Right forelimb (tissue), 1 donor: ENCODE measurements around the gene PLD4.
"Not testable (repeated sequence)": the region's sequence is repeated elsewhere in the genome, so short reads cannot be mapped to it uniquely, and the experiment has no call there.

Experiments used
- DNase-seq: peaks from one replicate; pipeline ENCODE4 v3.0.0-alpha.2; 2018

Gene PLD4, protein sequence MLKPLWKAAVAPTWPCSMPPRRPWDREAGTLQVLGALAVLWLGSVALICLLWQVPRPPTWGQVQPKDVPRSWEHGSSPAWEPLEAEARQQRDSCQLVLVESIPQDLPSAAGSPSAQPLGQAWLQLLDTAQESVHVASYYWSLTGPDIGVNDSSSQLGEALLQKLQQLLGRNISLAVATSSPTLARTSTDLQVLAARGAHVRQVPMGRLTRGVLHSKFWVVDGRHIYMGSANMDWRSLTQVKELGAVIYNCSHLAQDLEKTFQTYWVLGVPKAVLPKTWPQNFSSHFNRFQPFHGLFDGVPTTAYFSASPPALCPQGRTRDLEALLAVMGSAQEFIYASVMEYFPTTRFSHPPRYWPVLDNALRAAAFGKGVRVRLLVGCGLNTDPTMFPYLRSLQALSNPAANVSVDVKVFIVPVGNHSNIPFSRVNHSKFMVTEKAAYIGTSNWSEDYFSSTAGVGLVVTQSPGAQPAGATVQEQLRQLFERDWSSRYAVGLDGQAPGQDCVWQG

DNA sequence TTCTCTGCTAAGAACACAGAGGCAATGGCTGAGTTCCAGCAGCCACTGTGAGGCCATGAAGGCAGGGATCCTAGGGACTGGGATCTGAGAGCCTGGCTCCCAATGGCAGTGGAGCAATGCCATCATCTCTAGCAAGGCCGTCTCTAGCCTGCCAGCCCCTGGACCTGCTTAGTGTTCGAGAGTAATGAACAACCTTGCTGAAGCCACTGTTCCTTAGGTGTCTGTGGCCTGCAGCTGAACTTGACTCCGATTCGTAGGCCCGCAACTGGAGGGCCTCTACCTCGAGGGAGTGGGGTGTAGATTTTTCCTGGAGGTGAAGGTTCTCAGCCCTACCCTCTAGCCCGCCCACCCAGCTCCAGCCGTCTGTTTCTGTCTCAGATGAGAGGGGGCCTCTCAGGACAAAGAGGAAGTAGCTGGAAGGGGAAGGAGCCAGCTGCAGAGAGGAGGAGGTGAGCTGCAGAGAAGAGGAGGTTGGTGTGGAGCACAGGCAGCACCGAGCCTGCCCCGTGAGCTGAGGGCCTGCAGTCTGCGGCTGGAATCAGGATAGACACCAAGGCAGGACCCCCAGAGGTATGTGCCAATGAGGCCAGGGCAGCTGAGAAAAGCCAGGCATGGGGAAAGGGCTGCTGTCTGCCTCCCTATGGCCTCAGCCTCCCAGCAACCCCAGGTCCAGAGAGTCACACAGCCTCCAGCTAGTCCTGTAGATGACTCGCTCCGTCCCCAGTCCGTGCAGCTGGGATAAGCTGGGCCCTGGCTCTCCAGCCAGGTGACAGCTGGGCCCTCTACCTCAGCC is at the start of gene PLD4:
TSS of gene PLD4 (plus strand) at position 459 of the 793 bp plus-strand sequence. CDS start 2,262 bp downstream, outside the sequence.
- DNase-seq = no peak

DNA sequence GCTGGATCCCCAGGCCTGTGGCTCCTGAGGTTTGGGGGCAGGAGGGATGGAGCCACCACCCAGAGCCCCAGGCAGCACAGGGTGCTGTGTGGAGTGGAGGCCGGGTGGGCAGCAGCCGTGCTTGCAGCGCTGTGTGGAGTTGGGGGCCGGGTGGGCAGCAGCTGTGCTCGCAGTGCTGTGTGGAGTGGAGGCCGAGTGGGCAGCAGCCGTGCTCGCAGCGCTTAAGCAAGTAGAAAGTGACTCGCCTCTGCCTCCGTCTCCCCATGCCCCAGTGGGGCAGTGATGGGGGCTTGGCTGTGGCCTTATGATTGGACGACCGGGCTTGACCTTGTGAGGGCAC is 49.3 kb upstream of the PLD4 start:
- DNase-seq = no peak

DNA sequence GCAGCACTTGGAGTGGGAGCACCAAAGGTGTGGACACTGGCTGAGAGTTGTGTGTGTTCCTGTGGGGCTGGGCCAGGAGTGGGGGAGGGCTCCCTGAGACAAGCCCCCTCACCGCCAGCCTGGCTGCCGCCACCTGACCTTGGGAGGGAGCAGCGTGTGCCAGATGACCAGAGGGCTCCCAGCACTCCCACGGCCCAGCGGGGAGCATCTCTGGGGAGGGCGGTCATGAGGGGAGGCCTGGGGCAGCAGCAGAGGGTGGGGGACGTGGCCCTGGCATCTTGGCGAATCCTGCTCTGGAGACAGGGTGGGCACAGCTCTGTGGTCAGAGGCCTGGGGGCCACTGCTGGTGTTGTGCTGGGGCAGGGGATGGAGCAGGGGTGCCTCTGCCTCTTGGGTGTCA is 48.9 kb upstream of the PLD4 start:
- no peak for DNase-seq

DNA sequence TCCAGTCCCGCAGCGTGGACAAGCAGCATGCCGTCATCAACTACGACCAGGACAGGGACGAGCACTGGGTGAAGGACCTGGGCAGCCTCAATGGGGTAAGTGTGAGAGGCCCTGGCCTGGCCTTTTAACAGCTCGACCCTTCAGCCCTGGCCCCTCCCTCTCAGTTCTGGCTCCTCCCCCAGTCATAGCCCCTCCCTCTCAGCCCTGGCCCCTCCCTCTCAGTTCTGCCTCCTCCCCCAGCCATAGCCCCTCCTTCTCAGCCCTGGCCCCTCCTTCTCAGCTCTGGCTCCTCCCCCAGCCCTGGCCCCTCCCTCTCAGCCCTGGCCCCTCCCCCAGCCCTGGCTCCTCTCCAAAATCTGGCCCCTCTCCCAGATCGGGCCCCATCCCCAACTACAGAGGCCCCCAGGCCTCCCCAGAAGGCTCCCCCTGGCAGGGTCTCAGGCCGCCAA is 48.4 kb upstream of the PLD4 start:
- no peak for DNase-seq

DNA sequence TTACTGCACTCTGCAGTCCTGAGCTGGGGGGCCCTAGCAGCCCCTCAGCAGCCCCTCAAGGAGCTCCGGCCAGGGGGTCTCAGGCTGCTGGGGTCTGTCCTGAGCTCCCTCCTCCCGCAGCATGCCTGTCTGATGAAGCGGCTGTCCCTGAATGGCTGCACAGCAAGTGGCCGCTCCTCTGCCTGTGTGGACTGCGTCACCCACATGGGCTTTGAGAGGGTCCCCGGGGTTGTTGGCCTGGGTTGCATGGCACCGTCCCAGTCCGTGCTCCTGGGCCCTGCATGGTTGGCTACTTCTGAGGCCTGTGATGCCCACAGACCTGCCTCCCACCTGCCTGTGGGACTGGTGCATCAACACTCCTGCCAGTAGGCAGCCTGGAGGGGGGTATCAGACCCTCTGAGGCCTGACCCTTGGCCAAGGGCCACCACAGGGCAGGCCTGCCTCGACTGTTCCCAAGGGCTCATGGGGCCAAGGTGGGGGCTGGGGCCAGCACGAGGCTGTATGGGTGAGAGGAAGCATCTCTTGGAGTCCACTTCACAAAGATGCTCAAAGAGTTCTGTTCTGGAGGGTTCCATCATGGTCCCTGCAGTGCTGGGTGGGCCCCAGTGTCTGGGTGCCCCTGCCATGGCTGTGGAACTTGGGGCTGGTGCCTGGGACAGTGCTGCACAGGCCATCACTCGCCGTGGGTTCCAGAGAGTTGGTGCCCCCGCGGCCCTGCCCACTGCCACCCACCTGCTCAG is 47.4 kb upstream of the PLD4 start:
- DNase-seq = no peak

DNA sequence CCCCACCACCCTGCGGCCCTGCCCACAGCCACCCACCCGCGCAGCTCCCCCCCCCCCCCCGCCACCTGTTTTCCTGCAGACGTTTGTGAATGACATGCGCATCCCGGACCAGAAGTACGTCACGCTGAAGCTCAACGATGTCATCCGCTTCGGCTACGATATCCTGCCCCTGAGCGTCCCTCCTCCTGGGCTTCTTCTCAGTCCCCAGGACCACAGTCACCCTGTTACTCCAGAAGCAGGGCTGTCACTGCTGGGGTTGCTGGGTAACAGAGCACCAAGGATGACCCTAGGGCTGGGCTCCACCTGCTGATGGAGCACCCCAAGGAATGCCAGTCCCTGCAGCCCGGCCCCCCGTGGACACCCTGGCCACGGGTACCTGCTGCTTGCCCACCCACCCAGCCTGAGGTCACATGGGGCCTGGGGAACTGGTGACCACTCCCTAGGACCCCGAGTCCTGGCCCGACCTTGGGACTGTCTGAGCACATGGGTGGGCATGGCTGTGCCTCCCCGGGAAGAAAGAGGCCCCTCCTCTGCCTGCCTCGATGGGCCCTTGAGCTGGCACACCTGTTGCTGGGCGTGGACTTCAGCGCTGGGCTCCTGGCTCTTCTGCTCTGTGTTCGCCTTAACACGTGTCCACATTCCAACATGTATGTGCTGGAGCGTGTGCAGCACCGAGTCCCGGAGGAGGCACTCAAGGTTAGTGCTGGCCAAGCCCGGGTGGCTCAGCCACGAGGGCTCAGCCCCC is 46.7 kb upstream of the PLD4 start:
- DNase-seq = no peak

DNA sequence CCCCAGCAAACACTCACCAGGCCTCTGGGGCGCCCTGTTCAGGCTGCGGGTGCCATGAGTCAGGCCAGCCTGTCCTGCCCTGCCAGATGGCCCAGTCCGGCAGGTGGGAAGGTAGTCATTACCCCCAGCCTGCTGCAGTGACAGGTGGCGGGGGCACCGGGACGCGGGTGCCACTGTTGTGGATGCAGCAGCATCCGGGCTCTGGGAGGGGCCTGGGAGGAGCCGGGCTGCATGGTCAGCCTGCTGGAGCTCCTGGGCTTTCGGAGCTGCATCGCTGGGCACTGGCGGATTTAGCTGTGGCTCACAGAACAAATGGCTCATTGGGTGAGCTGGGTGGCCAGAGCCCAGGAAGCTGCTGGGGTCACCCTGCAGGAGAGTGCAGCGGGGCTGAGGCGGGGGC is 46.1 kb upstream of the PLD4 start:
- no peak for DNase-seq

DNA sequence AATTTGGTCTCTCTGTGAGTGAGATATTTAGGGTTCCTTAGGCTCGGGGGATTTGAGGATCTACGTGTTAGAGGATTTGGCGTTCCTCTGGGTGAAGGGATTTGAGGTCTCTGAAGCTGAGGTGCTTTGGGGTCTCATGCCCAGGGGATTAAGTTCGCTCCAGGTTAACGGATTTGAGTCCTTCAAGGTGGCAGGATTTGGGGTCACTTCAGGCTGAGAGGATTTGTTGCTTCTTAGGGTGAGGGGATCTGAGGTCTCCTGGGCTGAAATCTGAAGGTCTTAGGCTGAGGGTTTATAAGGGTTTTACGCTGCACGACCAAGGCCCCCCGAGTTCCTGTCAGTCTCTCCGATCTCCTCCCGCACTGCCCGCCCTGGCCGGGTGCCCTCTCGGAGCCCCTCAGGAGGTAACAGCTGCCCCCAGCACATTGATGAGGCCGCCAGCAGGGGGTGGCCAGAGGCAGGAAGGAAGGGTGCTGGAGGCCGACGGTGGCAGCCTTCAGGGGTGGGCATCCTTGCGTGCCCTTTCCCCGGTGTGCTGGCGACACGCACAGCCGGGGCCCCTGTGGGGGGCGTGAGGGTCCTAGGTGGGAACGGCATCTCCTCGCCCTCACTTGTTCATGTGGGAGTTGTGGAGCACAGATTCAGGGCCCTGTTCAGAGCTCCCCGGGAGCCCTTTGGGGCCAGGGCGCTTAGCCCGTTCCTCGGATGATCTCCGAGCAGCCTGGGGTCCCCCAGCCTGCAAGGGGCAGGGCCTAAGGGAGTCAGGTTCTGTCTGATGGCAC is 45.3 kb upstream of the PLD4 start:
- DNase-seq = no peak

DNA sequence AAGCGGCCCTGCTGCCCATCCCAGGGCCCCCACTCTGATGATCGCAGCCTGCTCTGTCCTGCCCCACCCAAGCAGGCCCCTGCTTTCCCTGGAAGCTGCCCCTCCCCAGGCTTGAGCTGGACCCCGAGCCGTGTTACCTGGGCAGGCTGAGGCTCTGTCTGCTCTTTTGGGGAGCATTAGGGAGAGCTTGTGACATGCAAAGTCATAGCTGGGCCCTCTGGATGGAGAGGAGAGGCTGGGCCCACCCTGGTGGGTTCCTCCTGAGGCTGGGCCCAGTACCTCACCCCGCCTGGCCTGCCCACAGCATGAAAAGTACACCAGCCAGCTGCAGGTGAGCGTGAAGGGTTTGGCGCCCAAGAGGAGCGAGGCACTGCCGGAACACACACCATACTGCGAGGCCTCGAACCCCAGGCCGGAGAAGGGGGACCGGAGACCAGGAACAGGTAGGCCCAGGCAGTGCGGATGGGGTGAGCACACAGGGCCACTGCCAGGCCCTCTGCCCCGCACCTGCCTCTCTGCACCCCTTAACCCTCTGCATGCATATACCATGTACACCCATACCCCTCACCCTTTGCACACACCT is 44.6 kb upstream of the PLD4 start:
- DNase-seq = no peak

DNA sequence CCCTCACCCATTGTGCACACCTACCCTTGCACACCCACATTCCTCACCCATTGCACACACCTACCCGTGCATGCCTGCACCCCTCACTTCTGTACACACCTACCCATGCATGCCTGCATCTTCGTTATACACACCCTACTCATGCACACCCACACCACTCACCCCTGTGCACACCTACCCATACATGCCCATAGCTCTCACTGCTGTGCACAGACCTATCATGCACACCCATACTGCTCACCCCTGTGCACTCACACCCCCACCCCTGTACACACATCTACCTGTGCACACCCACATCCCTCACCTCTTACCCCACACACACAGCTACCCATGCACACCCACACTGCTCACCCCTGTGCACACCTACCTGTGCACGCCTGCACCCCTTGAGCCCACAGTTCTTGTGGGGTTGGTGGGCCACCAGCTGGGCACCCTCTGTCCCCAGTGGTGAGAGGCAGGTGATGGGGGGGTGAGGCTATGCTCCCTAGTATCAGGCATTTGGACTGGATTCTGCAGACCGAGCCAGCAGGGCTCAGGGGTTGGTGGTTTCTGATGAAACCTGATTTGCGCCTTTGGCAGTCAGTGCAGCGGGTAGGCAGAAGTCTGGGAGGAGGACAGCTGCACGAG is 44.0 kb upstream of the PLD4 start:
- no peak for DNase-seq

DNA sequence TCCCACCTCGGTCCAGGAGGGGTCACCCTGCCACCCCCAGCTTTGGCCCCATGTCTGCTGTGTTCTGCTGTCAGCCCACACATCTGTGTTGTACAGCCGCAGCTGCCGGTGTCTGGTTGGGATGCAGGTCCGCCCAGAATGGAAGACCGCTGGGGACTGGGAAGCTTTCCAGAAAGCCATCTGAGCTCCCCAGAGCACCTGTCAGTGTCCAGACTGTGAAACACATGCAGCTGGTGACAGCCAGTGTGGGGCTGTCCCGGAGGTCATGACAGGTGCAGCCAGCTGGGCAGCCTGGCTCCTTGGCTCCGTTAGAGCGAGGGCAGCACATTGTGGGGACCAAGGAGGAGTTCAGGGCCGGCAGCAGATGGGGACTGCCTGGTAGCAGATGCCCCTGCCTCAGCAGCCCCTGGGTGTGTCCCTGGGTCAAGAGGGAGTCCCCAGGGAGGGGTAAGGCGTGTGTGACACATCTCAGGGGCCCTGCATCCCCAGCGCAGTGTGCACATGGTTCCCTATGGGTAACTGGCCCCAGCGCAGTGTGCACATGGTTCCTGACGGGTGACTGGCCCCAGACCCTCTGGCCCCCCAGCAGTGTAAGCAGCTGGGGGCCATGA is 43.2 kb upstream of the PLD4 start:
- DNase-seq = peak; percentile 83

DNA sequence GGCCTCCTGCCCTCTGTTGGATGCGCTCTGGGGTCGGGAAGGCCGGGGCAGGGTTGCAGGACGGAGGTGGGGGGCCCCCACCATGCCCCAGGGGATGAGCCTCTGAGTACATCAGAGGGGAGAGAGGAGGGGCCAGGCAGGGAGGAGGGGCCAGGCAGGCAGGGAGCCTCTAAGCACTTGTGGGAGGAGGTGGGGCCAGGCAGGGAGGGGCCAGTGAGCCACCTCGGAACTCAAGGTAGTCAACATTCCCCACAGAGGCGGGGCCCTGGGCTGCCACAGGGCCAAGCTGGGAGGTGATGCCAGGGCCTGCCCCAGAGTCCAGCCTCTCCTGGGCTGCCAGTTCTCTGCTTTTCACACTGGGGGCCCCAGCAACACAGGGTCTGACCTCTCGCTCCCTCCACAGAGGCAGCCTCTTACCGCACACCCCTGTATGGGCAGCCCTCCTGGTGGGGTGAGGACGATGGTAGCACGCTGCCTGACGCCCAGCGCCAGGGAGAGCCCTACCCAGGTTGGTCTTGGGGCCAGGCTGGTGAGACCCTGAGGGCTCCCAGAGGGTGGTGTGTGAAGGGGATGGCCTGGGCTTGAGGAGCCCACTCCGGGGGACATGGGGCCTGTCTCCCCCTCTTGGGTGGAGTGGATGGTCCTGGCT is 42.2 kb upstream of the PLD4 start:
- no peak for DNase-seq

DNA sequence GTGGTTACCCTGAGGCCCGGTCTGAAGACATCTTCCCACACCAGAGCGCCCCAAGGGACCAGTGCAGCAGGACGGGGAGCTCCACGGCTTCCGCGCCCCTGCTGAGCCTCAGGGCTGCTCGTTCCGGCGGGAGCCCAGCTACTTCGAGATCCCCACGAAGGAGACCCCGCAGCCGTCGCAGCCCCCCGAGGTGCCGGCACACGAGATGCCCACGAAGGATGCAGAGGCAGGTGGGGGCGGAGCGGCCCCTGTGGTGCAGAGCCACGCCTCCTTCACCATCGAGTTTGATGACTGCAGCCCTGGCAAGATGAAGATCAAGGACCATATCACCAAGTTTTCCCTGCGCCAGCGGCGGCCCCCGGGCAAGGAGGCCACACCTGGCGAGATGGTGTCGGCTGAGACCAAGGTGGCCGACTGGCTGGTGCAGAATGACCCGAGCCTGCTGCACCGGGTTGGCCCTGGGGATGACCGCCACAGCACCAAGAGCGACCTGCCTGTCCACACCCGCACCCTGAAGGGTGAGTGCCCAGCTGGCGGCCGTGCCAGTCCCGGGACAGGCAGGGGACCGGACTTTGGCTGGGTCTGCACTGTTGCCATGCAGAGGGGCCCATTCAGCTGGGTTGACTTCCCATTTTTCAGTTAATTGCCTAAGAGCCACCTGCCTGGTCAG is 41.6 kb upstream of the PLD4 start:
- DNase-seq = no peak

DNA sequence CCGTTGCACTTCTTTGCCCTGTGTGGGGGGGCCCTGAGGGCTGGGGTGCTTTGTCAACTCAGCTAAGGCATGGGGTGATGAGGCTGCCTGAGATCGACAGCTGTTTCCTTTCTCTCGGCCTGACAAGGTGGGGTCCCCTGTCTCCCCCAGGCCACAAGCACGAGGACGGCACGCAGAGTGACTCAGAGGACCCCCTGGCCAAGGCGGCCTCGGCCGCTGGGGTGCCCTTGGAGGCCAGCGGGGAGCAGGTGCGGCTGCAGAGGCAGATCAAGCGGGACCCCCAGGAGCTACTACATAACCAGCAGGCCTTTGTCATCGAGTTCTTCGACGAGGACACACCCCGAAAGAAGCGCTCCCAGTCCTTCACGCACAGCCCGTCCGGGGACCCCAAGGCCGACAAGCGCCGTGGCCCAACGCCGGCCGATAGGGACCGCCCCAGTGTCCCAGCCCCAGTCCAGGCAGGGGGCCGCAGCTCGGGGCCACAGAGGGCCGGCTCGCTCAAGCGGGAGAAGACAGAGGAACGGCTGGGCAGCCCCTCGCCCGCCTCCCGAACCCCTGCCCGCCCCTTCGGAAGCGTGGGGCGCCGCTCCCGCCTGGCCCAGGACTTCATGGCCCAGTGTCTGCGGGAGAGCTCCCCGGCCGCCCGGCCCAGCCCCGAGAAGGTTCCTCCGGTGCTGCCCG is 40.9 kb upstream of the PLD4 start:
- DNase-seq = no peak

DNA sequence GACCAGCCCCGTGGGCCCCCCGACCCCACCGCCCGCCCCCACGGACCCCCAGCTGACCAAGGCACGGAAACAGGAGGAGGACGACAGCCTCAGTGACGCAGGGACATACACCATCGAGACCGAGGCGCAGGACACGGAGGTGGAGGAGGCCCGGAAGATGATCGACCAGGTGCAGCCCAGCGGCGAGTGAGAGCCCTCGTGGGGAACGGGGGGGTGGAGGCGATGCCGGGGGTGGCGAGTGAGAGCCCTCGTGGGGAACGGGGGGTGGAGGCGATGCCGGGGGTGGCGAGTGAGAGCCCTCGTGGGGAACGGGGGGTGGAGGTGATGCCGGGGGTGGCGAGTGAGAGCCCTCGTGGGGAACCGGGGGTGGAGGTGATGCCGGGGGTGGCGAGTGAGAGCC is 40.3 kb upstream of the PLD4 start:
- not testable (repeated sequence) for DNase-seq

DNA sequence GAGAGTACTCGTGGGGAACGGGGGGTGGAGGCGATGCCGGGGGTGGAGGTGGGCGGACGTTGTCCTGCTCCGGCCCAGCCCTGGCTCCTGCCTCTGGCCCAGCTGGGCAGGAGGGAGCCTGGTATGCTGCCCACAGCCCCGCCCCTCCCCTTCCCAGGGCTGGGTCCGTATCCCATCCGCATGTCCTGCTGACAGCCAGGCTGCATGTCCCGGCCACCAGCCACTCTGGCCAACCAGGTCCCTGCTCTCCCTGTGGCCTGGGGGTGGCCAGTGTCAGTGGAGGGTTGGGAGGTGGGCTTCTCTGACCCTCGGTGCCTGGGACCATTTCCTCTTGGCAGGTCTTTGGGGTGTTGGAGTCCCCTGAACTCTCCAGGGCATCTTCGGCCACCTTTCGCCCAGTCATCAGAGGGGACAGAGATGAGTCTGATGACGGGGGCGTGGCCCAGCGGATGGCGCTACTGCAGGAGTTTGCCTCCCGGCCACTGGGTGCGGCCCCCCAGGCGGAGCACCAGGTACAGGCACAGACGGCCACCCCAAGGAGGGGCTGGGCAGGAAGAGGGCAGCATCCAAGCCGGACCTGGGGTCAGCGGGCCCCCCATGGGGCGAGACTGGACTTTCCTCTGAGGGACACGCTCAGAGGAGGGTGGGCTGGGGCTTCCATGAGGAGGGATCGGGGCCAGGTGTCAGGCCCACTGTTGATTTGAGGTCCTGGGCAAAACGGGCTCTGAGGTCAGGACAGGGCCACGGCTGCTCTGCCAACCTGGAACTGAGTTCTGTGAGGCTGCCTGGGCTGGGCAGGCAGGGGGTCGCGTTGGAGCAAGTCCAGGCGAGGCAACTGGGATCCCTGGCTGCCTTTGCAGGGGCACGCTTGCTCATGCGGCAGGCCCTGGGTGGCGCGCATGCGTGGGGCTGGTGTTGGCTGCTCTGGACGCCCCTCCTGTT is 39.4 kb upstream of the PLD4 start:
- no peak for DNase-seq

DNA sequence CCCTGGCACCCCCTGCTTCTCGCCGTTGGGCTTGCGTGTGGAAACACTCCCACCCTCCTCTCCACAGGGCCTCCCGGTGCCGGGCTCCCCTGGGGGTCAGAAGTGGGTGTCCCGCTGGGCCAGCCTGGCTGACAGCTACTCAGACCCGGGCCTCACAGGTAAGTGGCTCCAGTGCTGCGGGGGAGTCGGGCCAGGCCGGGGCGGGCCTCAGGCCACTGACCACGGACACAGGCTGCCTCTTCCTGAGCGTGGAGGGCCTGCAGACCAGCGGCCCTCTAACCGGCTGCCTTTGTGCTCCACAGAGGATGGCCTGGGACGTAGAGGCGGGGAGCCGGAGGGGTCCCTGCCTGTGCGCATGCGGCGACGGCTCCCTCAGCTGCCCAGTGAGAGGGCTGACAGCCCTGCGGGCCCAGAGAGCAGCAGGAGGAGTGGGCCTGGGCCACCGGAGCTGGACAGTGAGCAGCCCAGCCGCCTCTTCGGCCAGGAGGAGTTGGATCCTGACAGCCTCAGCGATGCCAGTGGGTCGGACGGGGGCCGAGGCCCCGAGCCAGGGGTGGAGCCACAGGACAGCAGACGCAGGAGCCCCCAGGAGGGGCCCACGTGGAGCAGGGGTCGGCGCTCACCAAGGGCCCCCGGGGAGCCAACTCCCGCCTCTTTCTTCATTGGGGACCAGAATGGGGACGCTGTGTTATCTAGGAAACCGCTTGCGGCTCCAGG is 38.5 kb upstream of the PLD4 start:
- no peak for DNase-seq
